Mucosa of descending colon (tissue), 3 donors: ENCODE measurements around the gene MUC12. TPM values are rescaled to one million over a fixed set of nuclear protein-coding genes. Genes with fewer than 3 reads are reported as not detected.
"Not testable (repeated sequence)": the region's sequence is repeated elsewhere in the genome, so short reads cannot be mapped to it uniquely, and the experiment has no call there.

ENCODE experiments used
- ATAC-seq: fragments of 200-7000 bp; cut with Tn5 transposase; one replicate; pipeline ENCODE4 v1.9.1; 2020; ENCODE audit warnings: mild to moderate bottlenecking, moderate library complexity
- DNase-seq, 3 donors: peaks; one replicate each; pipeline ENCODE4 v3.0.0-alpha.2; 2020
- H3K36me3 ChIP-seq: fragments of 200-600 bp; one replicate; pipeline ENCODE4 v1.8.0; 2021; ENCODE audit warnings: low read depth, mild to moderate bottlenecking
- H3K4me1 ChIP-seq: fragments of 200-600 bp; one replicate; pipeline ENCODE4 v1.8.0; 2021; ENCODE audit warnings: low read depth, mild to moderate bottlenecking
- H3K4me3 ChIP-seq: fragments of 200-600 bp; one replicate; pipeline ENCODE4 v1.8.0; 2021; ENCODE audit warnings: mild to moderate bottlenecking
- H3K9me3 ChIP-seq: fragments of 200-600 bp; one replicate; pipeline ENCODE4 v1.8.0; 2021; ENCODE audit warnings: mild to moderate bottlenecking
- intact Hi-C, 2 donors: fragments of 100-400 bp; cut with DNase I in 1 of 2; cut with micrococcal nuclease in 1 of 2; formaldehyde crosslinking; loops; one replicate each; pipeline versions ENCODE4 v1.11.0 to v1.11.1; 2022; cut with DNase I, micrococcal nuclease
- total RNA-seq, 3 donors: library from RNA; stranded (reverse); fragmentation: NEBNext Ultra II Directional in 2 of 3; extraction: Animal tissue kit (Norgen Biotek cat#: 25700) in 2 of 3; gene quantifications; one replicate each; pipeline versions ENCODE4 v1.2.1 to v1.2.4, GENCODE V29; 2021 to 2023
- TF ChIP-seq, protein P1 (sequence below): fragments of 200-600 bp; IDR thresholded peaks from one replicate; pipeline ENCODE4 v1.8.0; 2022; ENCODE audit warnings: antibody characterized with exemption, mild to moderate bottlenecking
- donor health status: DM: no; HTN: no; CAD: no; lungs with moderate emphysema.
- donor health status: DM: no; HTN: no; CAD: no.
- donor health status: DM: no; HTN: yes; CAD: no.

Gene MUC12
- total RNA-seq, 3 donors from 2014 or later: 357 to 848 (median 814) TPM

- Histone ChIP-seq H3K4me3 (no peak overlapping the region), H3K9me3 (no peaks in the 10 kb centered on the region), H3K4me1 (no peaks in the 10 kb centered on the region), H3K36me3 (no peaks in the 10 kb centered on the region)
- ATAC-seq: peak; percentile 34
- no peak for DNase-seq
- TF ChIP-seq, protein P1, sequence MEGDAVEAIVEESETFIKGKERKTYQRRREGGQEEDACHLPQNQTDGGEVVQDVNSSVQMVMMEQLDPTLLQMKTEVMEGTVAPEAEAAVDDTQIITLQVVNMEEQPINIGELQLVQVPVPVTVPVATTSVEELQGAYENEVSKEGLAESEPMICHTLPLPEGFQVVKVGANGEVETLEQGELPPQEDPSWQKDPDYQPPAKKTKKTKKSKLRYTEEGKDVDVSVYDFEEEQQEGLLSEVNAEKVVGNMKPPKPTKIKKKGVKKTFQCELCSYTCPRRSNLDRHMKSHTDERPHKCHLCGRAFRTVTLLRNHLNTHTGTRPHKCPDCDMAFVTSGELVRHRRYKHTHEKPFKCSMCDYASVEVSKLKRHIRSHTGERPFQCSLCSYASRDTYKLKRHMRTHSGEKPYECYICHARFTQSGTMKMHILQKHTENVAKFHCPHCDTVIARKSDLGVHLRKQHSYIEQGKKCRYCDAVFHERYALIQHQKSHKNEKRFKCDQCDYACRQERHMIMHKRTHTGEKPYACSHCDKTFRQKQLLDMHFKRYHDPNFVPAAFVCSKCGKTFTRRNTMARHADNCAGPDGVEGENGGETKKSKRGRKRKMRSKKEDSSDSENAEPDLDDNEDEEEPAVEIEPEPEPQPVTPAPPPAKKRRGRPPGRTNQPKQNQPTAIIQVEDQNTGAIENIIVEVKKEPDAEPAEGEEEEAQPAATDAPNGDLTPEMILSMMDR: no peak
- intact Hi-C loops: no loop called here
Observed at GRCh38 chr7:100933734-100934133, 35.6 kb upstream of the MUC12 start.

- H3K4me1 ChIP-seq, H3K4me3 ChIP-seq, intact Hi-C loops, H3K36me3 ChIP-seq, ATAC-seq, H3K9me3 ChIP-seq, DNase-seq: not testable (repeated sequence)
Observed at GRCh38 chr7:100935381-100935780, 34.0 kb upstream of the MUC12 start.

- H3K4me1 ChIP-seq, intact Hi-C loops, H3K4me3 ChIP-seq, ATAC-seq, H3K36me3 ChIP-seq, H3K9me3 ChIP-seq, DNase-seq: not testable (repeated sequence)
Observed at GRCh38 chr7:100936167-100936566, 33.2 kb upstream of the MUC12 start.

DNA sequence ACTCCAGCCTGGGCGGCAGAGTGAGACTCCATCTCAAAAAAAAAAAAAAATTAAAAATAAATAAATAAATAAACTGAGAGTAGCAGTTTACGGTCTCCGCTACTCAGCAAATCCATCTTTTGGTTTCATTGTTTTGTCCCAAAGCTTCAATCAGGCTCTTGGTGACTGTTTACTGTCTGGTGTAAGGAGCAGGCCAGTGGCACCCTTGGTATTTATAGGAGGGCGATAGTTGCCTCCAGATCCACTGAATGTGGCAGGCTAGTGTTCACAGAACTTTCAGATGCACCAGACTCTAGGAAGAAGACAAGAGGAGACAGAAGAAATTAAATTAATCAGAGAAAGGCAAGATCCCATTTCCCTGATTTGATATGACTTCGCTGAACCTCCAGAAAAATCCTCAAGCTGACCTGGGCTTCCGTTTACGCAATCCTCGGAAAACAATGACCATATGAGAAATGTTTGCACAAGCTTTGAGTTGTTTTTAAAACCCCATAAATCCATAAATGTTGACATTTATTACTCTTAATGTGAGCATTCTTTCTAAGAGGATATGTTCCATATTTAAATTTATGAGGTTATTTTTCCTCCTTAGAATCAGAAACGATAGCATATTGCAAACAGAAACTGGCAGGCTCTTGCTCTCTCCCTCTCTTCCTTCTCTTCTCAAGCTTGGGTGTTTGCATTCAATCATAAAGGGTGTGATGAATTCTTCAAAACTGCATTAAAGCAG lies 27.2 kb upstream of the MUC12 start:
- DNase-seq (peak in 1 of 3 donors; percentile 57), ATAC-seq (peak; percentile 90)
- Histone ChIP-seq H3K4me1 (peaks cover 5% of the 10 kb centered on the region), H3K36me3 (no peaks in the 10 kb centered on the region), H3K9me3 (peaks cover 3% of the 10 kb centered on the region), H3K4me3 (no peak overlapping the region)
- intact Hi-C loops: no loop called here
- TF ChIP-seq, protein P1: no peak

DNA sequence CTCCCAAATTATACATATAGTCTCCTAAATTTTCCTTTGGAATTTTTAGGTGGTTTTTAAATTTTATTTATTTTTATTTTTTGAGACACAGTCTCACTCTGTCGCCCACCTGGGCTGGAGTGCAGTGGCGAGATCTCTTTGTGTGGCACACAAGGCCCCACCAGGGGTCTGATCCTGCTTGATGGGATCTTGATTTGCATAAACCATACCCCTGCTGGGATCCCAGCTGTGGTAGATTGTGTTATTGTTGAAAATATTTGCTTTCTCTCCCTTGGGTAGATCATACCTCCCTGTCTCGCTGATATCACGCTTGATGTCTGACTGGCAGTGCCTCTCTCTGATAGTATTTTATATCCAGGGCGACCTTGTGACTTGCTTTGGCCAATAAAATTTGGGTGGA lies 25.7 kb upstream of the MUC12 start:
- peaks cover 5% of the 10 kb centered on the region for H3K4me1 ChIP-seq
- no peak for DNase-seq
- H3K9me3 ChIP-seq: peaks cover 3% of the 10 kb centered on the region
- no peak overlapping the region for H3K4me3 ChIP-seq
- TF ChIP-seq, protein P1: no peak
- ATAC-seq: no peak
- intact Hi-C loops: no loop called here
- no peaks in the 10 kb centered on the region for H3K36me3 ChIP-seq

- ATAC-seq: no peak
- TF ChIP-seq, protein P1: no peak
- Histone ChIP-seq H3K36me3 (no peaks in the 10 kb centered on the region), H3K4me1 (peaks cover 5% of the 10 kb centered on the region), H3K9me3 (peaks cover 3% of the 10 kb centered on the region), H3K4me3 (no peak overlapping the region)
- intact Hi-C loops: no loop called here
- no peak for DNase-seq
Observed at GRCh38 chr7:100944138-100944537, 25.2 kb upstream of the MUC12 start.

GRCh38 chr7:100946111-100946510 lies 23.3 kb upstream of the MUC12 start:
- DNase-seq (no peak), ATAC-seq (no peak)
- Histone ChIP-seq H3K36me3 (no peaks in the 10 kb centered on the region), H3K4me3 (no peak overlapping the region), H3K4me1 (peaks cover 10% of the 10 kb centered on the region), H3K9me3 (no peaks in the 10 kb centered on the region)
- TF ChIP-seq, protein P1: no peak
- intact Hi-C loops: no loop called here
